Endodermal cell (in vitro differentiated cells): Measurements from ENCODE around the gene SEPTIN8. TPM values are rescaled to one million over a fixed set of nuclear protein-coding genes. Genes with fewer than 3 reads are reported as not detected.
A peak's percentile ranks its signal among the peaks of the same experiment; 100 is the strongest.

Experiments used
- DNase-seq: peaks from one replicate; pipeline ENCODE4 v3.0.0-alpha.2; 2017
- H3K27ac ChIP-seq: 2 replicates; pipeline ENCODE4 v1.5.1; 2013; ENCODE audit warnings: mild to moderate bottlenecking, low read depth, low read length, moderate library complexity
- H3K27me3 ChIP-seq: 2 replicates; pipeline ENCODE4 v1.6.1; 2013; ENCODE audit warnings: mild to moderate bottlenecking, low read length, moderate library complexity; ENCODE audit not compliant: insufficient read depth, control insufficient read depth, poor library complexity, severe bottlenecking
- H3K36me3 ChIP-seq: 2 replicates; pipeline ENCODE4 v1.7.0; 2013; ENCODE audit warnings: mild to moderate bottlenecking, low read length, moderate library complexity; ENCODE audit not compliant: control insufficient read depth, insufficient read depth
- H3K4me1 ChIP-seq: one replicate; pipeline ENCODE4 v1.7.0; 2013; ENCODE audit warnings: low read length; ENCODE audit not compliant: control insufficient read depth, insufficient read depth
- H3K4me3 ChIP-seq: 2 replicates; pipeline ENCODE4 v1.5.1; 2013; ENCODE audit warnings: mild to moderate bottlenecking, low read length, moderate library complexity
- H3K9ac ChIP-seq: 2 replicates; pipeline ENCODE4 v1.6.1; 2013; ENCODE audit warnings: mild to moderate bottlenecking, low read length, moderate library complexity; ENCODE audit not compliant: poor library complexity, severe bottlenecking; ENCODE audit errors: extremely low read depth
- H3K9me3 ChIP-seq: 2 replicates; pipeline ENCODE4 v1.6.1; 2013; ENCODE audit warnings: mild to moderate bottlenecking, low read length, moderate library complexity; ENCODE audit not compliant: control insufficient read depth
- H3K27ac Mint-ChIP-seq: 2 replicates; pipeline ENCODE4 v1.8.0; 2020; ENCODE audit warnings: mixed read lengths
- H3K27me3 Mint-ChIP-seq: 2 replicates; pipeline ENCODE4 v1.8.0; 2021; ENCODE audit warnings: mild to moderate bottlenecking, mixed read lengths; ENCODE audit not compliant: insufficient read depth
- H3K36me3 Mint-ChIP-seq: 2 replicates; pipeline ENCODE4 v1.8.0; 2020; ENCODE audit warnings: low read depth, mixed read lengths
- H3K4me1 Mint-ChIP-seq: 2 replicates; pipeline ENCODE4 v1.8.0; 2020; ENCODE audit warnings: mixed read lengths
- H3K4me3 Mint-ChIP-seq: 2 replicates; pipeline ENCODE4 v1.8.0; 2020; ENCODE audit warnings: mild to moderate bottlenecking, moderate library complexity, mixed read lengths
- H3K9me3 Mint-ChIP-seq: 2 replicates; pipeline ENCODE4 v1.8.0; 2020; ENCODE audit warnings: mild to moderate bottlenecking, mixed read lengths
- WGBS, 2 experiments: methylation state at CpG; one replicate each; pipeline versions ENCODE4 v1.1.5 to v1.1.7; 2013; ENCODE audit warnings: missing lambda C conversion rate in 2 of 2, mixed read lengths in 1 of 2; ENCODE audit not compliant: insufficient coverage in 1 of 2, insufficient read length in 1 of 2; 5-methylcytosine and 5-hydroxymethylcytosine counted together
- total RNA-seq, 2 donors: library from RNA; stranded (reverse); fragmentation: NEBNext Ultra II Directional in 1 of 2; extraction: Animal tissue kit (Norgen Biotek cat#: 25700) in 1 of 2; gene quantifications; 2 replicates in 1 of 2; 3 replicates in 1 of 2; pipeline ENCODE4 v1.2.1, GENCODE V29; 2021
- TF ChIP-seq, protein P1 (sequence below): fragments of 200-600 bp; sonication (generic); conservative IDR thresholded peaks from 2 replicates; pipeline ENCODE4 v1.5.0; 2021; ENCODE audit warnings: antibody characterized with exemption, mild to moderate bottlenecking

Gene SEPTIN8
- total RNA-seq, 2 donors from 2014 or later = 49.0 to 56.7 TPM

DNA sequence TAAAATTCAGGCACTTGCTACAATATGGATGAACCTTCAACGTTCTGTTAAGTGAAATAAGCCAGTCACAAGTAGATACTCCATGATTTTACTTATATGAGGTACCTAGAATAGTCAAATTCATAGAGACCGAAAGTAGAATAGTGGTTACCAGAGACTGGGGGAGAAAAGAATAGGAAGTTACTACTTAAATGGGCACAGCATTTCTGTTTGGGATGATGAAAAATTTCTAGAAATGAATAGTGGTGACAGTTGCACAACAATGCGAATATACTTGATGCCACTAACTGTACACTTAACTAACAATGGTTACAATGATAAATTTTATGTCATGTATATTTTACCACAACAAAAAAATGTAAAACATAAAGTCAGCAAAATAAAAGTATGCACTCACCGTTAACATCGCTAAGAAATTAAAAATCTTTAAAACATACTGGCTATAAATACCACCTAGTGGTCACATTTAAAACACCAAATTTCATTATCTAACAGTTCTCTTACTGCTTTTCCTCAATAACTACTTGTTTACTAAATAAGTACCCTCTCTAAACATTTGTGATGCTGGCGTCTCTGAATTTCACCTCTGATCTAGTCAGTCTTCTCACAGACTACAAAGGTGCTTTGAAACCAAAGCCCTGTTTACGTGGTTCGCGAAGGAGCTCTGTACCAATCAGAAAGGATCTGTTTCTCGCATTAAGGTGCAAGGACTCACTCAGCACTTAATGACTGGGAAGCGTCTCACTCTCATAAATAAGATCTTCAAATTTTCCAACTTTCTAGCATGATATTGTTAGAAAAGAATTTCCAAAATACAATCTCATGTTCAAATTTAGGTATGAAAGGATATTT lies 62.4 kb downstream of the SEPTIN8 start:
- DNase-seq = no peak
- peaks cover 7% of the 10 kb centered on the region for H3K36me3 ChIP-seq
- TF ChIP-seq, protein P1, sequence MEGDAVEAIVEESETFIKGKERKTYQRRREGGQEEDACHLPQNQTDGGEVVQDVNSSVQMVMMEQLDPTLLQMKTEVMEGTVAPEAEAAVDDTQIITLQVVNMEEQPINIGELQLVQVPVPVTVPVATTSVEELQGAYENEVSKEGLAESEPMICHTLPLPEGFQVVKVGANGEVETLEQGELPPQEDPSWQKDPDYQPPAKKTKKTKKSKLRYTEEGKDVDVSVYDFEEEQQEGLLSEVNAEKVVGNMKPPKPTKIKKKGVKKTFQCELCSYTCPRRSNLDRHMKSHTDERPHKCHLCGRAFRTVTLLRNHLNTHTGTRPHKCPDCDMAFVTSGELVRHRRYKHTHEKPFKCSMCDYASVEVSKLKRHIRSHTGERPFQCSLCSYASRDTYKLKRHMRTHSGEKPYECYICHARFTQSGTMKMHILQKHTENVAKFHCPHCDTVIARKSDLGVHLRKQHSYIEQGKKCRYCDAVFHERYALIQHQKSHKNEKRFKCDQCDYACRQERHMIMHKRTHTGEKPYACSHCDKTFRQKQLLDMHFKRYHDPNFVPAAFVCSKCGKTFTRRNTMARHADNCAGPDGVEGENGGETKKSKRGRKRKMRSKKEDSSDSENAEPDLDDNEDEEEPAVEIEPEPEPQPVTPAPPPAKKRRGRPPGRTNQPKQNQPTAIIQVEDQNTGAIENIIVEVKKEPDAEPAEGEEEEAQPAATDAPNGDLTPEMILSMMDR = peak; percentile 74
- no peaks in the 10 kb centered on the region for H3K9me3 Mint-ChIP-seq
- H3K27ac Mint-ChIP-seq = no peak overlapping the region
- H3K4me3 Mint-ChIP-seq = no peak overlapping the region
- H3K4me1 Mint-ChIP-seq = no peaks in the 10 kb centered on the region
- peaks cover 22% of the 10 kb centered on the region for H3K36me3 Mint-ChIP-seq
- no peak overlapping the region for H3K27ac ChIP-seq
- no peaks in the 10 kb centered on the region for H3K4me1 ChIP-seq
- 83 to 87% methylated on average over 5 to 11 of the region's 11 CpGs for WGBS, 2 experiments
- no peaks in the 10 kb centered on the region for H3K27me3 ChIP-seq
- no peak overlapping the region for H3K9ac ChIP-seq
- no peak overlapping the region for H3K4me3 ChIP-seq
- no peaks in the 10 kb centered on the region for H3K27me3 Mint-ChIP-seq
- H3K9me3 ChIP-seq = no peaks in the 10 kb centered on the region

DNA sequence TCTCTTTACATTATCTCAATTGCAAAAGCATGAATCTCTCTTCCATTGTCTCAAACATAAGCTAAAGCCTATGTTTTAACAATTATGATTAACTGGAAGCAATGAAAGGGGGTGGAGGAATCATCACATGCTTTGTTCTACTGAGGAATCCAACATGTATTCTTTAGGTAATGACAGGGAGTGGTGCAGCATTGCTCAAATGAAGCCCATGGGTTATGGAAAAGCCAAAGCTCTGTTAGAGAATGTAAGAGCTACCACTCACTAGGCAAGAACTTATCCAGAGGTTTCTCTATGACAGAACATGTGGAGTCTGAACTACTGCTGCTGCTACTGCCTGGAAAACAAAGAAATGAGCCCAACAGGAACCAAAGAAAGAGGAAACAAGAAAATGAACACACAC lies 68.4 kb downstream of the SEPTIN8 start:
- H3K4me3 ChIP-seq = no peak overlapping the region
- H3K27ac ChIP-seq = no peak overlapping the region
- DNase-seq = no peak
- no peaks in the 10 kb centered on the region for H3K27me3 ChIP-seq
- H3K27me3 Mint-ChIP-seq = no peaks in the 10 kb centered on the region
- no peaks in the 10 kb centered on the region for H3K4me1 Mint-ChIP-seq
- no peak overlapping the region for H3K27ac Mint-ChIP-seq
- H3K36me3 Mint-ChIP-seq = peaks cover 10% of the 10 kb centered on the region
- TF ChIP-seq, protein P1 = no peak
- H3K36me3 ChIP-seq = peaks cover 11% of the 10 kb centered on the region
- no peaks in the 10 kb centered on the region for H3K9me3 ChIP-seq
- H3K4me3 Mint-ChIP-seq = no peak overlapping the region
- no peak overlapping the region for H3K9ac ChIP-seq
- no peaks in the 10 kb centered on the region for H3K9me3 Mint-ChIP-seq
- H3K4me1 ChIP-seq = no peaks in the 10 kb centered on the region

DNA sequence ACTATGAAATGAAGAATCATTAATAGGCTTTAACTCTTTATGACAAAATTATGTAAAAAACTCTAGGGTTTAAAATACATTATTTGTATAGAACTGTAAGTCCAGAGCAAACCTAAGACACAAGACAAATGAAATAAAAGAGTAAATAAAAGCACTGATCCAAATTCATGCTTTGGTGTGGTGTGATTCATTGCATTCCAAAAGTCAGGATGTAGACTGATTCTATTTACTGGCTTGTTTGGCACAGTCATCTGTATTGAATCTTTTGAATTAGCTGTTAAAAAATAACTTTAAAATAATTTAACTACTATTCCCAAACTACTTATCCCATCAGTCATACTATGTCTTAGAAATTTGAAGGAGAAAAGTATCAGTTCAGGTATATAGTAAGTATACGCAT lies 72.2 kb downstream of the SEPTIN8 start:
- H3K27me3 Mint-ChIP-seq = no peaks in the 10 kb centered on the region
- H3K4me1 Mint-ChIP-seq = no peaks in the 10 kb centered on the region
- H3K9me3 Mint-ChIP-seq = no peaks in the 10 kb centered on the region
- Histone ChIP-seq H3K27ac (no peak overlapping the region), H3K4me1 (no peaks in the 10 kb centered on the region), H3K27me3 (no peaks in the 10 kb centered on the region), H3K36me3 (peaks cover 36% of the 10 kb centered on the region), H3K9me3 (no peaks in the 10 kb centered on the region), H3K9ac (no peak overlapping the region), H3K4me3 (no peak overlapping the region)
- TF ChIP-seq, protein P1 = no peak
- DNase-seq = no peak
- H3K4me3 Mint-ChIP-seq = no peak overlapping the region
- WGBS, 2 experiments = no CpG with 5 or more reads among the region's 1 CpG
- no peak overlapping the region for H3K27ac Mint-ChIP-seq
- H3K36me3 Mint-ChIP-seq = peaks cover 24% of the 10 kb centered on the region

Other genes starting within 250 kb of the SEPTIN8 start
- gene IL5, start 233.7 kb downstream of the SEPTIN8 start, total RNA-seq = not detected
- 10 to 100 TPM; 49.7 to 50.7 TPM for gene RAD50, start 220.3 kb downstream of the SEPTIN8 start, total RNA-seq
- gene IL13, start 119.1 kb downstream of the SEPTIN8 start, total RNA-seq = not detected
- not detected for gene IL4, start 103.2 kb downstream of the SEPTIN8 start, total RNA-seq
- gene KIF3A, start 39.7 kb downstream of the SEPTIN8 start, total RNA-seq = 10 to 100 TPM; 19.6 to 25.2 TPM
- 1 to 10 TPM; 1.2 to 1.3 TPM for gene CCNI2, start 29.8 kb downstream of the SEPTIN8 start, total RNA-seq
- under 1 TPM in 1 of 2 donors, not detected in 1; 0.13 TPM for gene SOWAHA, start 36.1 kb upstream of the SEPTIN8 start, total RNA-seq
- 10 to 100 TPM in 1 of 2 donors, 1 to 10 TPM in 1; 6.6 to 14.4 TPM for gene SHROOM1, start 53.4 kb upstream of the SEPTIN8 start, total RNA-seq
- gene GDF9, start 89.2 kb upstream of the SEPTIN8 start, total RNA-seq = under 1 TPM; 0.26 to 0.33 TPM
- gene UQCRQ, start 89.4 kb upstream of the SEPTIN8 start, total RNA-seq = 100 to 1,000 TPM; 261 to 286 TPM
- gene LEAP2, start 96.4 kb upstream of the SEPTIN8 start, total RNA-seq = under 1 TPM; 0.92 to 0.95 TPM
- gene AFF4, start 186.4 kb upstream of the SEPTIN8 start, total RNA-seq = 100 to 1,000 TPM; 107 to 108 TPM
- 10 to 100 TPM; 35.1 to 36.6 TPM for gene ZCCHC10, start 249.3 kb upstream of the SEPTIN8 start, total RNA-seq